PC-9 (cell line): Measurements from ENCODE around the gene AKAP14. TPM values are rescaled to one million over a fixed set of nuclear protein-coding genes. Genes with fewer than 3 reads are reported as not detected.
"Not testable (repeated sequence)": the region's sequence is repeated elsewhere in the genome, so short reads cannot be mapped to it uniquely, and the experiment has no call there.

Experiments
- BruUV-seq: library from RNA; stranded (reverse); fragments of 400-500 nt; replicated peaks from 2 replicates; lab custom pipeline; 2021; lab: Mats Ljungman, UMichigan
- CTCF ChIA-PET: fragments of 300-600 bp; sonication (Branson Sonifier 250); formaldehyde crosslinking; loops from one replicate; lab custom pipeline; 2022; ENCODE audit warnings: antibody characterized with exemption; lab: Charles Lee
- POLR2A ChIA-PET: fragments of 300-600 bp; sonication (Branson Sonifier 250); formaldehyde crosslinking; loops from one replicate; lab custom pipeline; 2022; ENCODE audit warnings: antibody characterized with exemption; ENCODE audit not compliant: unreplicated experiment; lab: Charles Lee
- DNase-seq, 2 experiments: peaks; one replicate each; pipeline versions ENCODE4 v3.0.0 to v3.0.0-alpha.2; 2015 to 2022; ENCODE audit warnings: mixed read lengths in 1 of 2
- H2AFZ ChIP-seq: fragments of 200-600 bp; sonication (generic); 2 replicates; pipeline ENCODE4 v1.8.1; 2017; ENCODE audit warnings: antibody characterized with exemption
- H3F3A ChIP-seq: fragments of 200-600 bp; sonication (generic); 2 replicates; pipeline ENCODE4 v1.8.1; 2017; ENCODE audit warnings: antibody characterized with exemption, mild to moderate bottlenecking, low read depth; ENCODE audit not compliant: insufficient read depth
- H3K27ac ChIP-seq: fragments of 200-600 bp; sonication (generic); 2 replicates; pipeline ENCODE4 v1.6.1; 2016; ENCODE audit warnings: mixed run types
- H3K27me3 ChIP-seq: fragments of 200-600 bp; sonication (generic); 2 replicates; pipeline ENCODE4 v1.6.1; 2016; ENCODE audit warnings: low read depth, mixed run types; ENCODE audit not compliant: insufficient read depth
- H3K36me3 ChIP-seq: fragments of 200-600 bp; sonication (generic); 2 replicates; pipeline ENCODE4 v1.6.1; 2016; ENCODE audit warnings: low read depth, mixed run types
- H3K4me1 ChIP-seq: fragments of 200-600 bp; sonication (generic); replicated peaks from 2 replicates; pipeline ENCODE4 v1.6.1; 2016; ENCODE audit warnings: mixed run types; ENCODE audit not compliant: insufficient read depth
- H3K4me2 ChIP-seq: fragments of 200-600 bp; sonication (generic); 2 replicates; pipeline ENCODE4 v1.6.1; 2017; ENCODE audit warnings: mixed run types
- H3K4me3 ChIP-seq: fragments of 200-600 bp; sonication (generic); 2 replicates; pipeline ENCODE4 v1.6.1; 2016; ENCODE audit warnings: mixed run types
- H3K79me2 ChIP-seq: fragments of 200-600 bp; sonication (generic); 2 replicates; pipeline ENCODE4 v1.6.1; 2017; ENCODE audit warnings: low read depth, mixed run types
- H3K9me2 ChIP-seq: fragments of 200-600 bp; sonication (generic); 2 replicates; pipeline ENCODE4 v1.8.1; 2017; ENCODE audit warnings: mild to moderate bottlenecking; ENCODE audit not compliant: insufficient read depth
- H3K9me3 ChIP-seq: fragments of 200-600 bp; sonication (generic); 2 replicates; pipeline ENCODE4 v1.8.1; 2016; ENCODE audit warnings: low read depth; ENCODE audit not compliant: insufficient read depth
- H4K20me1 ChIP-seq: fragments of 200-600 bp; sonication (generic); 2 replicates; pipeline ENCODE4 v1.8.1; 2017; ENCODE audit not compliant: insufficient read depth
- CTCF ChIP-seq: fragments of 200-600 bp; sonication (generic); conservative IDR thresholded peaks from 2 replicates; pipeline ENCODE4 v1.6.1; 2017; ENCODE audit warnings: mixed run types, antibody characterized with exemption, mild to moderate bottlenecking, moderate library complexity
- EZH2 ChIP-seq: fragments of 200-600 bp; sonication (generic); IDR thresholded peaks from 2 replicates; pipeline ENCODE4 v1.8.0; 2017; ENCODE audit warnings: antibody characterized with exemption, low read depth
- intact Hi-C: fragments of 100-400 bp; cut with micrococcal nuclease; formaldehyde crosslinking; loops from one replicate; pipeline ENCODE4 v1.10.0; 2022; ENCODE audit not compliant: unreplicated experiment
- total RNA-seq: library from RNA; stranded (reverse); gene quantifications from 2 replicates; pipeline ENCODE4 v1.2.3, GENCODE V29; 2021

Gene AKAP14
- total RNA-seq, 1 experiment from 2014 or later = 2.7 TPM

GRCh38 chrX:119954374-119954773 is 58.7 kb downstream of the AKAP14 start:
- H3K9me3 ChIP-seq = no peaks in the 10 kb centered on the region

GRCh38 chrX:119955807-119956570 is 60.3 kb downstream of the AKAP14 start:
- H3K27me3 ChIP-seq = peaks cover 29% of the 10 kb centered on the region
- intact Hi-C loops, H3K36me3 ChIP-seq, H3K9me2 ChIP-seq, H3K27ac ChIP-seq, H3K4me3 ChIP-seq, H3K79me2 ChIP-seq, H3K4me1 ChIP-seq, H3K4me2 ChIP-seq, BruUV-seq, H3K9me3 ChIP-seq, H3F3A ChIP-seq, POLR2A ChIA-PET, DNase-seq, H4K20me1 ChIP-seq, CTCF ChIA-PET, H2AFZ ChIP-seq: not testable (repeated sequence)

More at GRCh38 chrX:119954374-119954773, 58.7 kb downstream of the AKAP14 start:
- H3K4me2 ChIP-seq = no peak overlapping the region
- peaks cover 31% of the 10 kb centered on the region for H3K27me3 ChIP-seq
- no peaks in the 10 kb centered on the region for H4K20me1 ChIP-seq
- no peak overlapping the region for H2AFZ ChIP-seq
- H3F3A ChIP-seq = no peaks in the 10 kb centered on the region
- POLR2A ChIA-PET = no interaction called here
- CTCF ChIA-PET = no interaction called here
- no peak for DNase-seq
- no peaks in the 10 kb centered on the region for H3K9me2 ChIP-seq
- no TSS peak for BruUV-seq
- no peaks in the 10 kb centered on the region for H3K36me3 ChIP-seq
- no peak for TF ChIP-seq CTCF
- TF ChIP-seq EZH2 = no peak
- H3K4me3 ChIP-seq = no peak overlapping the region
- intact Hi-C loops = no loop called here
- H3K79me2 ChIP-seq = no peaks in the 10 kb centered on the region
- no peak overlapping the region for H3K27ac ChIP-seq
- no peaks in the 10 kb centered on the region for H3K4me1 ChIP-seq

GRCh38 chrX:119960625-119961024 is 64.9 kb downstream of the AKAP14 start:
- Histone ChIP-seq H2AFZ (no peak overlapping the region), H3K9me2 (no peaks in the 10 kb centered on the region), H3F3A (no peaks in the 10 kb centered on the region), H3K79me2 (no peaks in the 10 kb centered on the region), H3K4me1 (no peaks in the 10 kb centered on the region), H4K20me1 (no peaks in the 10 kb centered on the region), H3K27me3 (0 out of 2 replicates have a peak, but pooled peaks cover 3% of the 10 kb centered on the region), H3K9me3 (no peaks in the 10 kb centered on the region), H3K27ac (no peak overlapping the region), H3K4me2 (no peak overlapping the region), H3K4me3 (no peak overlapping the region), H3K36me3 (no peaks in the 10 kb centered on the region)
- BruUV-seq = no TSS peak
- POLR2A ChIA-PET = no interaction called here
- CTCF ChIA-PET = no interaction called here
- intact Hi-C loops = no loop called here
- TF ChIP-seq EZH2 (no peak), CTCF (no peak)
- no peak for DNase-seq

- H3K4me3 ChIP-seq, intact Hi-C loops, H3F3A ChIP-seq, DNase-seq, H3K4me1 ChIP-seq, H3K9me3 ChIP-seq, H4K20me1 ChIP-seq, H3K79me2 ChIP-seq, H3K4me2 ChIP-seq, H2AFZ ChIP-seq, BruUV-seq, H3K9me2 ChIP-seq, H3K27me3 ChIP-seq, POLR2A ChIA-PET, H3K27ac ChIP-seq, H3K36me3 ChIP-seq, CTCF ChIA-PET: not testable (repeated sequence)
Measured at GRCh38 chrX:119966837-119967236, 71.1 kb downstream of the AKAP14 start.

Other genes starting within 250 kb of the AKAP14 start
- 32.8 and 43.7 TPM in 2 replicates for gene SEPTIN6, start 202.7 kb upstream of the AKAP14 start, total RNA-seq
- 1.4 and 2.8 TPM in 2 replicates for gene SOWAHD, start 137.3 kb upstream of the AKAP14 start, total RNA-seq
- gene RPL39, start 104.3 kb upstream of the AKAP14 start, total RNA-seq = 3,176 and 3,660 TPM in 2 replicates
- 19.8 and 24.3 TPM in 2 replicates for gene UPF3B, start 42.9 kb upstream of the AKAP14 start, total RNA-seq
- gene RNF113A, start 24.2 kb upstream of the AKAP14 start, total RNA-seq = 23.2 and 24.2 TPM in 2 replicates
- 181 and 189 TPM in 2 replicates for gene NDUFA1, start 24.1 kb upstream of the AKAP14 start, total RNA-seq
- 15.7 and 18.6 TPM in 2 replicates for gene NKAP, start 47.9 kb downstream of the AKAP14 start, total RNA-seq
- not detected in 2 replicates for gene RHOXF2B, start 181.8 kb downstream of the AKAP14 start, total RNA-seq
- gene RHOXF1, start 220.0 kb downstream of the AKAP14 start, total RNA-seq = 0.81 TPM in 1 of 2 replicates, not detected in the other